GM18499 (cell line): ENCODE results near the gene PFKL.

Source experiments
- ATAC-seq: cut with Tn5 transposase; IDR thresholded peaks from one replicate; pipeline ENCODE4 v1.9.1; 2021; ENCODE audit warnings: moderate number of reproducible peaks; ENCODE audit not compliant: insufficient read depth, unreplicated experiment

Gene PFKL

GRCh38 chr21:44299458-44300261 is at the start of gene PFKL:
PFKL (plus strand) TSS chr21:44300053; CDS start chr21:44300106, 53 bp downstream.
- no peak for ATAC-seq

GRCh38 chr21:44253832-44254710 is 45.8 kb upstream of the PFKL start:
- no peak for ATAC-seq

GRCh38 chr21:44255511-44255981 is 44.3 kb upstream of the PFKL start:
- ATAC-seq, result no peak

- ATAC-seq, result no peak
Observed at GRCh38 chr21:44258056-44258725, 41.7 kb upstream of the PFKL start.

GRCh38 chr21:44259082-44259705 is 40.7 kb upstream of the PFKL start:
- ATAC-seq, result no peak

GRCh38 chr21:44260066-44260465 is 39.8 kb upstream of the PFKL start:
- no peak for ATAC-seq

- ATAC-seq, result no peak
Observed at GRCh38 chr21:44260791-44261631, 38.8 kb upstream of the PFKL start.

GRCh38 chr21:44261675-44262295 is 38.1 kb upstream of the PFKL start, which contains the start of gene DNMT3L:
DNMT3L (minus strand) TSS chr21:44261897; CDS start chr21:44261259, 638 bp downstream.
- no peak for ATAC-seq

GRCh38 chr21:44262338-44263056 is 37.4 kb upstream of the PFKL start:
- no peak for ATAC-seq

- no peak for ATAC-seq
Observed at GRCh38 chr21:44263221-44263760, 36.6 kb upstream of the PFKL start.

- ATAC-seq, result no peak
Observed at GRCh38 chr21:44263768-44264167, 36.1 kb upstream of the PFKL start.

- ATAC-seq, result no peak
Observed at GRCh38 chr21:44265734-44266270, 34.1 kb upstream of the PFKL start.

GRCh38 chr21:44267655-44268142 is 32.2 kb upstream of the PFKL start:
- no peak for ATAC-seq

- ATAC-seq, result no peak
Observed at GRCh38 chr21:44269090-44269489, 30.8 kb upstream of the PFKL start.

GRCh38 chr21:44271558-44272283 is 28.1 kb upstream of the PFKL start:
- ATAC-seq, result no peak

GRCh38 chr21:44272284-44272858 is 27.5 kb upstream of the PFKL start:
- ATAC-seq, result no peak
